Measurements from ENCODE around the gene THADA.
"Not testable (repeated sequence)": the region's sequence is repeated elsewhere in the genome, so short reads cannot be mapped to it uniquely, and the experiment has no call there.

Gene THADA

GRCh38 chr2:43462866-43463641 is 132.8 kb downstream of the THADA start:
- DNase-seq (ENCODE audit: low read depth in 2 of 2) = no peak

- no peak for DNase-seq (ENCODE audit: low read depth in 2 of 2)
These were observed 134.3 kb downstream of the THADA start for GRCh38 chr2:43461453-43462073.

GRCh38 chr2:43460611-43461365 is 135.1 kb downstream of the THADA start:
- DNase-seq (ENCODE audit: low read depth in 2 of 2) = no peak

- no peak for DNase-seq (ENCODE audit: low read depth in 2 of 2)
These were observed 135.7 kb downstream of the THADA start for GRCh38 chr2:43460174-43460546.

- no peak for DNase-seq (ENCODE audit: low read depth in 2 of 2)
These were observed 136.2 kb downstream of the THADA start for GRCh38 chr2:43459446-43460173.

- no peak for DNase-seq (ENCODE audit: low read depth in 2 of 2)
These were observed 137.7 kb downstream of the THADA start for GRCh38 chr2:43458014-43458628.

- DNase-seq (ENCODE audit: low read depth in 2 of 2) = no peak
These were observed 139.9 kb downstream of the THADA start for GRCh38 chr2:43455731-43456642.

- DNase-seq (ENCODE audit: low read depth in 2 of 2) = no peak
These were observed 140.5 kb downstream of the THADA start for GRCh38 chr2:43455296-43455695.

- no peak for DNase-seq (ENCODE audit: low read depth in 2 of 2)
These were observed 141.0 kb downstream of the THADA start for GRCh38 chr2:43454791-43455190.

- DNase-seq (ENCODE audit: low read depth in 2 of 2) = no peak
These were observed 142.4 kb downstream of the THADA start for GRCh38 chr2:43453179-43454170.

GRCh38 chr2:43452318-43452731 is 143.5 kb downstream of the THADA start:
- no peak for DNase-seq (ENCODE audit: low read depth in 2 of 2)

- no peak for DNase-seq (ENCODE audit: low read depth in 2 of 2)
These were observed 145.2 kb downstream of the THADA start for GRCh38 chr2:43450617-43451016.

- DNase-seq (ENCODE audit: low read depth in 2 of 2) = no peak
These were observed 147.1 kb downstream of the THADA start for GRCh38 chr2:43448822-43449110.

GRCh38 chr2:43448011-43448821 is 147.6 kb downstream of the THADA start:
- DNase-seq (ENCODE audit: low read depth in 2 of 2) = no peak

- not testable (repeated sequence) for DNase-seq (ENCODE audit: low read depth in 2 of 2)
These were observed 149.1 kb downstream of the THADA start for GRCh38 chr2:43446755-43447154.

- no peak for DNase-seq (ENCODE audit: low read depth in 2 of 2)
These were observed 150.1 kb downstream of the THADA start for GRCh38 chr2:43445781-43446180.

- DNase-seq (ENCODE audit: low read depth in 2 of 2) = no peak
These were observed 150.7 kb downstream of the THADA start for GRCh38 chr2:43444989-43445645.

- DNase-seq (ENCODE audit: low read depth in 2 of 2) = no peak
These were observed 152.6 kb downstream of the THADA start for GRCh38 chr2:43443282-43443681.
